Activated naive CD8-positive, alpha-beta T cell treated with anti-CD3 and anti-CD28 coated beads, Interleukin-2, amount 50 U/mL, for 24 hours (primary cell): Measurements from ENCODE around the gene NPTN.

Source experiments
- ATAC-seq: fragments of 150-1000 bp; cut with Tn5 transposase; one replicate; pipeline ENCODE4 v1.10.0; 2021
- DNase-seq: peaks from one replicate; pipeline ENCODE4 v3.0.0; 2021
- H3K27ac Mint-ChIP-seq: one replicate; pipeline ENCODE4 v1.8.0; 2021; ENCODE audit warnings: mild to moderate bottlenecking, mixed read lengths
- H3K27me3 Mint-ChIP-seq: one replicate; pipeline ENCODE4 v1.8.0; 2021; ENCODE audit warnings: mixed read lengths
- H3K36me3 Mint-ChIP-seq: one replicate; pipeline ENCODE4 v1.8.0; 2021; ENCODE audit warnings: low read depth, mixed read lengths
- H3K4me1 Mint-ChIP-seq: one replicate; pipeline ENCODE4 v1.8.0; 2021; ENCODE audit warnings: mixed read lengths
- H3K4me3 Mint-ChIP-seq: one replicate; pipeline ENCODE4 v1.8.0; 2021; ENCODE audit warnings: mild to moderate bottlenecking, moderate library complexity, mixed read lengths
- H3K9me3 Mint-ChIP-seq: one replicate; pipeline ENCODE4 v1.8.0; 2021; ENCODE audit warnings: mixed read lengths

Gene NPTN

GRCh38 chr15:73633111-73633990 is at the start of gene NPTN:
Gene NPTN (minus strand): TSS chr15:73633389. CDS start chr15:73633215, 174 bp downstream.
- Mint-ChIP-seq H3K27ac (peak within 1 kb of the TSS; percentile 80), H3K4me1 (peaks cover 65% of the 10 kb centered on the region), H3K9me3 (no peaks in the 10 kb centered on the region), H3K36me3 (no peaks in the 10 kb centered on the region), H3K27me3 (peaks cover 13% of the 10 kb centered on the region), H3K4me3 (peak within 1 kb of the TSS; percentile 86)
- ATAC-seq: peak; percentile 91
- DNase-seq: peak; percentile 98

- Mint-ChIP-seq H3K36me3 (no peaks in the 10 kb centered on the region), H3K9me3 (no peaks in the 10 kb centered on the region), H3K27me3 (peaks cover 56% of the 10 kb centered on the region), H3K27ac (no peak overlapping the region), H3K4me1 (peaks cover 26% of the 10 kb centered on the region), H3K4me3 (no peak overlapping the region)
- DNase-seq (no peak), ATAC-seq (no peak)
Observed at GRCh38 chr15:73682600-73683090, 49.5 kb upstream of the NPTN start.

DNA sequence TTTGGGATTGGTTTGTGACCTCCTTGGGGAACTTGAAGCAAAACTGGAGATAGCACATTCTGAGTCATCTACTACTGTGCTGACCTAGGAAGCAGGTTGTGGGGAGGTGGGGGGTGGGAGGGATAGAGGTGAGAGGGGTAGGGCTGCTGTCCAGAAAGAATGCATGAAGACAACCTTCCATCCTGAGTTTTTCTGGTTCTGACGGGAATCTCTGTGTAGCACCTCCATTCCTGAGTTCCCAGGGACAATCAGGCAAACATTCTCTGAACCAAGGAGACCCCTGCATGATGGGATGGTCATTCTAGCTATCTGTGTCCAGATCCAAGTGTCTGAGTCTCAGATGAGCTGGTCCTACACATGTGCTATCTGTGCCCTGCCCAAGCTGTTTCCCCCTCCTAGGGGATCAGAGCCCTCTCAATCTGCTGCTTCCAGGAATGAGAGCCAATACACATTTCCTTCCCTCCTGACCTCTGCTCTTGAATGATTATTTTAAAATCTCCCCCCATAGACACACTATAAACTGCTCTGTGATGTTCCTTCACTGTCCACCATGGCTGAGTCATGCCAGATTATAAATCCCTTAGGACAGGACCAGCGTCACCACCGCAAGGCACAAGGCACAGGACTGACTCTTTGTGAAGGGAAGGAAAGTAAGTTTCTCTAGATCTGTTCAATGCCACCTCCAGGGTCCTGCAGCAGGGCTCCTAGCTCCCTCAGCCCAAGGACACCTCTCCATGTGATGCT is 48.8 kb upstream of the NPTN start:
- Mint-ChIP-seq H3K27ac (no peak overlapping the region), H3K9me3 (no peaks in the 10 kb centered on the region), H3K27me3 (peaks cover 55% of the 10 kb centered on the region), H3K36me3 (no peaks in the 10 kb centered on the region), H3K4me3 (no peak overlapping the region), H3K4me1 (peaks cover 26% of the 10 kb centered on the region)
- ATAC-seq (no peak), DNase-seq (no peak)

- H3K27me3 Mint-ChIP-seq: peaks cover 47% of the 10 kb centered on the region
- H3K4me3 Mint-ChIP-seq: no peak overlapping the region
- H3K9me3 Mint-ChIP-seq: no peaks in the 10 kb centered on the region
- H3K4me1 Mint-ChIP-seq: peaks cover 26% of the 10 kb centered on the region
- DNase-seq (no peak), ATAC-seq (no peak)
- H3K27ac Mint-ChIP-seq: no peak overlapping the region
- no peaks in the 10 kb centered on the region for H3K36me3 Mint-ChIP-seq
Observed at GRCh38 chr15:73681063-73681462, 47.9 kb upstream of the NPTN start.

GRCh38 chr15:73680549-73680948 is 47.4 kb upstream of the NPTN start:
- no peaks in the 10 kb centered on the region for H3K9me3 Mint-ChIP-seq
- no peak for ATAC-seq
- H3K27me3 Mint-ChIP-seq: peaks cover 43% of the 10 kb centered on the region
- no peak overlapping the region for H3K4me3 Mint-ChIP-seq
- H3K36me3 Mint-ChIP-seq: no peaks in the 10 kb centered on the region
- peaks cover 24% of the 10 kb centered on the region for H3K4me1 Mint-ChIP-seq
- DNase-seq: no peak
- H3K27ac Mint-ChIP-seq: no peak overlapping the region

DNA sequence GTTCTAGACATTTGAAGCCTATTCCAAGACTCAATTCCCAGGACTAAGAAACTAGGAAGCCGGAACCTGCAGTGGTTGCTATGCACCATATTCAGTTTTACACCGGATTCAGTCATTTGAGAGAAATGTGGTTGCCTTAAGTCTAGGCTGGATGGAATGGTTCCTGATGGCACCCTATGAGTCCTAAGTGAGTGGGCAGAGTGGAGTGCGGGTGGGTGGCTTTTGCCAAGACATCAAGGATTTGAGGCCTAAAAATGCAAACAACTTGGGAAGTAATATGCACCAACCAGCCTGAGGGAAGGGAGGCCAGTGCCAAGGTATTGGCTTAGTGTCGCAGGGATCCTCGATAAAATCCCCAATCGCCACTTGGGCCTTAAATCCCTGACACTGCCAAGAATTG is 46.8 kb upstream of the NPTN start:
- no peak for ATAC-seq
- Mint-ChIP-seq H3K27ac (no peak overlapping the region), H3K4me3 (no peak overlapping the region), H3K9me3 (no peaks in the 10 kb centered on the region), H3K36me3 (no peaks in the 10 kb centered on the region), H3K4me1 (peaks cover 19% of the 10 kb centered on the region), H3K27me3 (peaks cover 37% of the 10 kb centered on the region)
- DNase-seq: no peak

DNA sequence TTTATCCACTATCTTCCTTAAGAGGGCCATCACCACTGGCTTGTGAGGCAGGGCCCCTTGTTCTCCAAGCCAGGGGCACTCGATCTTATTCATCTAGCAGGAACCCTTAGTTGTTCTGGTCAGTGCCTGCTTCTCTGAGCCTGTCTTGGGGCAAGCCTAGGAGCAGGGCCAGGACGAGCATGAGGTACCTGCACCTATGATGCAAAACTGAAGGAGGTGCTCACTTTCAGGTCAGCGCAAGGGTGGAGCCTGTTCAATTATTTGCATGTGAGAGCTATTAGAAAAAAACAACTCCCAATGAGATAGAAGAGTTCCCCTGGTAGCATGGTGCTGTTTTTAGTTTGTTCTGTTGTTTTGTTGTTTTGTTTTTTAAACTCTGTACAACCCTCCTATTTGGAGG is 46.0 kb upstream of the NPTN start:
- DNase-seq: no peak
- Mint-ChIP-seq H3K4me3 (no peak overlapping the region), H3K27ac (no peak overlapping the region), H3K36me3 (no peaks in the 10 kb centered on the region), H3K27me3 (peaks cover 34% of the 10 kb centered on the region), H3K4me1 (peaks cover 19% of the 10 kb centered on the region), H3K9me3 (no peaks in the 10 kb centered on the region)
- no peak for ATAC-seq

GRCh38 chr15:73678498-73678897 is 45.3 kb upstream of the NPTN start:
- peaks cover 36% of the 10 kb centered on the region for H3K27me3 Mint-ChIP-seq
- H3K36me3 Mint-ChIP-seq: no peaks in the 10 kb centered on the region
- H3K4me3 Mint-ChIP-seq: no peak overlapping the region
- peaks cover 15% of the 10 kb centered on the region for H3K4me1 Mint-ChIP-seq
- no peak overlapping the region for H3K27ac Mint-ChIP-seq
- ATAC-seq: no peak
- no peaks in the 10 kb centered on the region for H3K9me3 Mint-ChIP-seq
- no peak for DNase-seq

DNA sequence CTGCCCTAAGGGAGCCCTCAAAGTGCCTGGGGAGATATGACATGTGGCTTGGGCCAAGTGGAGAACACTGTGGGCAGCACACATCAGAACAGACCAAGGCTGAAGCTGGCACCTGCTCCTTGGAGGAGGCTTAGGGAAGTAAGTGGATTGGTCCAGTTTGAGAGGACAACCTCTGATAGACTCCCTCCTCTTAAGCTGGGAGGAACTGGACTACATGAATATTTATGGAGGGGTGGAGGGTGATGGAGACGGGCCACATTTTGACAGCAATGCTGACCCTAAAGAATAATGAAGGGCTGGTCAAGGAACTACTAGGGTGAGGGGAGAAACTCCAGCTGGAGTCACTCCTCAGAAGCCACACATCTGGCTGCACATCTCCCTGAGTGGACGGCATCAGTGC is 44.5 kb upstream of the NPTN start:
- H3K27ac Mint-ChIP-seq: no peak overlapping the region
- DNase-seq (no peak), ATAC-seq (no peak)
- H3K9me3 Mint-ChIP-seq: no peaks in the 10 kb centered on the region
- H3K4me1 Mint-ChIP-seq: peaks cover 9% of the 10 kb centered on the region
- H3K36me3 Mint-ChIP-seq: no peaks in the 10 kb centered on the region
- no peak overlapping the region for H3K4me3 Mint-ChIP-seq
- peaks cover 36% of the 10 kb centered on the region for H3K27me3 Mint-ChIP-seq

DNA sequence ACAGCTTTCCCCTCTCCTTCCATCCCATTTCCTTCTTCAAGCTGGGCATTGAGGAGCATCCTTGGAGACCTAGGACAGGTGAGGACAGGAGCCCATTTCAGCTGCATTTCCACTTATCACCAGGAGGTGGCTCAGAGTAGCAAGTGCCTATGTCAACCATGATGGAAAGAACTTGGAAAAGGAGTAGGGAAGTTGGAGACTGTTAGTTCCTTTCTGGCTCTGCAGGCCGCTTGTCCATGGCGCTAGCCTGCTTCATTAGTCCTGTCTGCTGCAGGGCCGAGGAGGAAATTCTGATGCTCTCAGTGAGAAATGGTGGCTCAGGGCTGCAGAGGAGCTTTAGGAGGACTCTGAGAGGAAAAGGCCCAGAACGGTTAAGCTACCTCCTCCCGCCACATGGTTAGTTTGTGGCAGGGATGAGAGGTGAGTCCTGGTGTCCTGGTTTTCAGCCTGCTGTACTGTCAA is 44.0 kb upstream of the NPTN start:
- Mint-ChIP-seq H3K4me3 (no peak overlapping the region), H3K4me1 (peaks cover 8% of the 10 kb centered on the region), H3K27ac (no peak overlapping the region), H3K36me3 (no peaks in the 10 kb centered on the region), H3K9me3 (no peaks in the 10 kb centered on the region), H3K27me3 (peaks cover 36% of the 10 kb centered on the region)
- ATAC-seq (peak; percentile 57), DNase-seq (peak; percentile 52)

DNA sequence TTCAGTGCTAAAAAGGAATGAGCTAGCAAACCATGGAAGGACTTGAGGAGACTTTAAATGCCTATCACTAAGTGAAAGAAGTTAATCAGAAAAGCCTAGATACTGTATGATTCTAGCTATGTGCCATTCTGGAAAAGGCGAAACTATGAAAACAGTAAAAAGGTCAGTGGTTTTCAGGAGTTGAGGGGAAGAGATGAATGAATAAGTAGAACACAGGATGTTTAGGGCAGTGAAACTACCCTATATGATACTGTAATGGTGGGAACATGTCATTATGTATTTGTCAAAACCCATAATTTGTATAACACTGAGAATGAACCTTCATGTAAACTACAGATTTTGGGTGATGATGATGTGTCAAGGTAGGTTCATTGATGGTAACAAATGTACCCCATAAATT is 41.4 kb upstream of the NPTN start:
- DNase-seq: no peak
- H3K9me3 Mint-ChIP-seq: no peaks in the 10 kb centered on the region
- ATAC-seq: peak; percentile 28

GRCh38 chr15:73660455-73660854 is 27.3 kb upstream of the NPTN start:
- Mint-ChIP-seq H3K27ac (no peak overlapping the region), H3K27me3 (peaks cover 25% of the 10 kb centered on the region), H3K4me3 (no peak overlapping the region), H3K36me3 (no peaks in the 10 kb centered on the region), H3K4me1 (peaks cover 3% of the 10 kb centered on the region), H3K9me3 (no peaks in the 10 kb centered on the region)
- ATAC-seq (no peak), DNase-seq (no peak)

More for the DNA sequence above, 41.4 kb upstream of the NPTN start:
- Mint-ChIP-seq H3K36me3 (no peaks in the 10 kb centered on the region), H3K4me1 (no peaks in the 10 kb centered on the region), H3K27me3 (peaks cover 41% of the 10 kb centered on the region), H3K27ac (no peak overlapping the region), H3K4me3 (no peak overlapping the region)

GRCh38 chr15:73658645-73659044 is 25.5 kb upstream of the NPTN start:
- Mint-ChIP-seq H3K4me1 (peaks cover 3% of the 10 kb centered on the region), H3K9me3 (no peaks in the 10 kb centered on the region), H3K27ac (no peak overlapping the region), H3K4me3 (no peak overlapping the region), H3K27me3 (peaks cover 35% of the 10 kb centered on the region), H3K36me3 (no peaks in the 10 kb centered on the region)
- ATAC-seq: no peak
- DNase-seq: no peak

DNA sequence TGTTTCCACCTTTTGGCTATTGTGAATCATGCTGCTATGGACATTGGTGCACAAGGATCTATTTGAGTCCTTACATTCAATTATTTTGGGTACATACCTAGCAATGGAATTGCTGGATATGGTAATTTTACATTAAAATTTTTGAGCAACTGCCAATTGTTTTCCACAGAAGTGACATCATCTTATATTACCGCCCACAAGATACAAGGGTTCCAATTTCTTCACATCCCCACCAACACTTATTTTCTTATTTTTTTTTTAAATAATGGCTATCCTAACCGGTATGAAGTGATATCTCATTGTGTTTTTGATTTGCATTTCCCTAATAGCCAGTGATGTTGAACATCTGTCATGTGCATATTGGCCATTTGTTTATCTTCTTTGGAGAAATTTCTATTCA is 22.5 kb upstream of the NPTN start:
- ATAC-seq: no peak
- no peaks in the 10 kb centered on the region for H3K36me3 Mint-ChIP-seq
- peaks cover 14% of the 10 kb centered on the region for H3K4me1 Mint-ChIP-seq
- no peak for DNase-seq
- H3K9me3 Mint-ChIP-seq: peaks cover 7% of the 10 kb centered on the region
- H3K27me3 Mint-ChIP-seq: peaks cover 37% of the 10 kb centered on the region
- no peak overlapping the region for H3K4me3 Mint-ChIP-seq
- H3K27ac Mint-ChIP-seq: no peak overlapping the region

DNA sequence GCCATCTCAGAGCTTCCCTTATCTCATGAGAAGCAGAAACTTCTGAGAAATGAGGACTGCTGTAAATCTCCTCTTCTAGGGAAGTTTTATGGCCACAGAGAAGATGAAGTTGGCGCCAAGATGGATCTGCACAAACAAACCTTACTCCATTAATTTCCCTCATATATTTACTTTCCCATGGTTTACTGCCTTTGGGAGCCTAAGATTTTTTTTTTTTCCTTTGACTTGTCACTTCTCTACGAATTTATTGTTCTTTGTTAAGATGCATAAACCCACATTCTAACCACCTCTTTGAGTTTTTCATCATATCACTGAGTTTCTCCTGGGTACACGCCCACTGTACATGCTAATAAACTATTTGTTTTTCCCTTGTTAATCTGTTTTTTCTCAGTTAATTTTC is 21.5 kb upstream of the NPTN start:
- Mint-ChIP-seq H3K36me3 (no peaks in the 10 kb centered on the region), H3K9me3 (peaks cover 7% of the 10 kb centered on the region), H3K4me1 (peaks cover 20% of the 10 kb centered on the region), H3K27ac (no peak overlapping the region), H3K4me3 (no peak overlapping the region), H3K27me3 (peaks cover 32% of the 10 kb centered on the region)
- no peak for DNase-seq
- no peak for ATAC-seq
